Limb (tissue), 2 donors: Measurements from ENCODE around the gene SESN2.

Source experiments
- DNase-seq, 2 donors: peaks; one replicate each; pipeline ENCODE4 v3.0.0-alpha.2; 2016; ENCODE audit errors: extremely low spot score in 2 of 2

Gene SESN2, protein sequence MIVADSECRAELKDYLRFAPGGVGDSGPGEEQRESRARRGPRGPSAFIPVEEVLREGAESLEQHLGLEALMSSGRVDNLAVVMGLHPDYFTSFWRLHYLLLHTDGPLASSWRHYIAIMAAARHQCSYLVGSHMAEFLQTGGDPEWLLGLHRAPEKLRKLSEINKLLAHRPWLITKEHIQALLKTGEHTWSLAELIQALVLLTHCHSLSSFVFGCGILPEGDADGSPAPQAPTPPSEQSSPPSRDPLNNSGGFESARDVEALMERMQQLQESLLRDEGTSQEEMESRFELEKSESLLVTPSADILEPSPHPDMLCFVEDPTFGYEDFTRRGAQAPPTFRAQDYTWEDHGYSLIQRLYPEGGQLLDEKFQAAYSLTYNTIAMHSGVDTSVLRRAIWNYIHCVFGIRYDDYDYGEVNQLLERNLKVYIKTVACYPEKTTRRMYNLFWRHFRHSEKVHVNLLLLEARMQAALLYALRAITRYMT

DNA sequence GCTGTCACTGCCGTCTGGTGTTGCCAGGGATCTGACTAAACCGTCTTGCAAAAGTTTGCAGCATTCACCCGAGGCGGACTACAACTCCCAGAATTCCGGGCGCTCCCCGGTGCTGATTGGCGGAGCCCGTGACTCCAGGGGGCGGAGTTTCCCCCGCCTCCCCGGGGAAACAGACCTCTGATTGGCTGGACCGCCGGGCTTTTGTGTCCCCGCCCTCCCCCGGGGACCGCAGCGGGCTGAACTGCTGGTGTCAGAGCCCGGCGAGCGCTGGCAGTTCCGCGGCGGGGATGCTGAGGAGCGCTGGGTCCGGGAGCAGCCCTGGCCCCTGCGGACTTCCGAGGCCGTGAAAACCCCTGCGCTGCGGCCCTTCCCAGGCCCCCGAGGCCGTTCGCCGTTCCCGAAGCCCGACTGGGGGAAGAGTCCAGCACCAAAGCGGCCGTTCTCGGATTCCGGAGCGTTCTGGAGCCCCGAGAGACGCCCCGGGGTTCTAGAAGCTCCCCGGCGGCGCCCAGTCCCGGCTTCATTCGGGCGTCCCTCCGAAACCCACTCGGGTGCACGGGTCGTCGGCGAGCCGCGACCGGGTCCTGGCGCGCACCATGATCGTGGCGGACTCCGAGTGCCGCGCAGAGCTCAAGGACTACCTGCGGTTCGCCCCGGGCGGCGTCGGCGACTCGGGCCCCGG lies at the start of gene SESN2:
TSS of gene SESN2 (plus strand) at position 267 of the 682 bp plus-strand sequence. CDS start at position 597, 330 bp downstream.
- peak; percentile 96 to 99 for DNase-seq

DNA sequence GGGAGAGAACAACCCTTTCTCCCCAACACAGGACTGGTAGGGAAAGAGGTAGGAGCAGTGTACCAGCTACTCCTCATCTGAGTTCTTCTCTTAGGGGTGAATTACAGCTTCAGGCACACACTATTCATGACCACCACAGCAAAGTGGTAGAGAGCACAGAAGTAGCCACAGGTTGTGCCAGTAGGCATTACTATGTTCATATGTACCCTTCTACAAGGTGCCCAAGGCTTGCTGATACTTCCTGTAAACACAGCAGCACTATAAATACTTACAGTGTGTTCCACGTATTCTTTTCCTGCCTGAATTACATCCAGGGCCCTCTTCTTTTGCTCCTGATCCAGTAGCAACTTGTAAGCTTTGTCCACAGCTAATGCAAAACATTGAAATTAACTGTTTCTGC lies 49.6 kb upstream of the SESN2 start:
- no peak for DNase-seq

DNA sequence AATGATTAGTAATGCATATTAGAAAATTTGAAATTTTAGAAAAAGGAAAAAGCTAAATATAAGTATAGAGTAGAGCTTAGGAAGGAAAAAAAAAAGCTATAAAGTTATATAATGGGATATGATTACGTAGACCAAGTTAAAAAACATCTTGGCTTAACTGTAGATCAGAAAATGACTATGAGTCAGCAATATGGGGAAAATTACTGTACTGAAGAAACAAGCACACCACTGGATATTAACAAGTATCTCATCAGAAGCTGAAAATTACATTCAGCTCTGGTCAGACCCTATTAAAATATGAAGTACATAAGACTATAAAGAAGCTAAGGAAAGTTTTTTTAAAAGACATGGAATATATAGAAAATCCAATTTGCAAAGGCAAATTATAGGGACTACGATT lies 46.0 kb upstream of the SESN2 start:
- no peak for DNase-seq

DNA sequence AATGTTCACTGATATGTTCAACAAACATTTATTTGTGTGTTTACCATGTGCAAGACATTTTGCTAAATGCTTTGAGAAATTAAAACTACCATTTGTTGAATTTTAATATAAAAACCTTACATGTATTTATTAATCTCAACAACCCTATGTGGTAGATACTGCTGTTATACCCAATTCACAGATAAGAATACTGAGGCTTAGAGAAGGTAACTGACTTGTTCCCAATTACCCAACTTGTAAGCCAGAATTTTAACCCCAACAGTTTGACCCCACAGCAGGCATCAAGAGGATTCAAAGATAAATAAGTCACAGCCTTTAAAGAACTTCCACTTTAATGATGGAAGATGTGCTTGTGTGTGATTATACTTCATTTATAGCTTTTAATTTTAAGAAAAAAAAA lies 30.2 kb upstream of the SESN2 start:
- no peak for DNase-seq

DNA sequence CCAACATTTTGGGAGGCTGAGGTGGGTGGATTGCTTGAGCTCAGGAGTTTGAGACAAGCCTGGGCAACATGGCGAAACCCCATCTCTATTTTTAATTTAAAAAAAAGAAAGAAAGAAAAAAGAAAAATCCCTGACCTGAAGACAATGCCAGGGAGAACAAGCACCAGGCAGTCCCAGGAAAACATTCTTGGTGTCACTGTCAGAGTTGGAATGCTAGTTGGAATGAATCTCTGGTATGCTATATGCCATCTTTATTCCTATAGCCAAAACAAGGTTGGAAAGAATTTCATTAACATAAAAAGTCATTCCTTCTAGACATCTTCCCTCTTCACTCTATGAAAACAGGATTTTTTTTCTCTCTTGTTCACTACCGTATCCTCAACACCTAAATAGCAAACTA lies 29.3 kb upstream of the SESN2 start:
- no peak for DNase-seq

DNA sequence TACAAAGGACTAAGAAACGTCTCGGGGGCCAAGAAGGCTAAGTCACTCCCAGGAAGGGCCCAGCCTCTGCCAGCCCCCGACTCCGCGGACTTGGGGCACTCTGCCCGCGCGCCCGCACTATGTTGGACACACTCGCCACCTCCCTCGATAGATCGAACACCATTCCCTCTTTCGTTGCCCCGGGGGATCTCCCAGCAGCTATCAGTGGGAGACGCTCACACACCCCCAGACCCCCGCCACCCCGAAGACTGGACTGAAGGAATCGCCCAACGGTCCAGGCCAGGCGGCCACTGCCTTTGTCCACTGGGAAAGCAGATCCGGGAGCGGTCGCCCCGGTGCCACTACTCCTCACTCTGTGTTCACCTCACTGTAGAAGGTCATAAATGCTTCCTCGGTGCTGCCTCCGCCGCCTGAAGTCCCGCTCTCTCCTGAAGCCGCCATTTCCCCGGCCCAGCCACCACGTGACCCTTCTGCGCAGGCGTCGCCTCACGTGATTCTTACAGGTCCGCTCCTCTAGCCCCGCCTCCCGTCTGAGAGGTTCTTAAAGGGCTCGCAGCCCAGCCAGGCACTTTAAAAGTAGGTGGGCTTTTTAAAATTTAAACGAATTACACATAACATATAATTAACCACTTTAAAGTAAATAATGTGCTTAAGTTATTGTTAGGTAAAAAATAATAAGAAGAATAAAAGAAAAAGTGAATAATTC lies 26.6 kb upstream of the SESN2 start, which contains the start of gene DNAJC8:
TSS of gene DNAJC8 (minus strand) at position 472 of the 706 bp plus-strand sequence. CDS start at position 441, 31 bp downstream.
- DNase-seq: peak; percentile 91 to 93

DNA sequence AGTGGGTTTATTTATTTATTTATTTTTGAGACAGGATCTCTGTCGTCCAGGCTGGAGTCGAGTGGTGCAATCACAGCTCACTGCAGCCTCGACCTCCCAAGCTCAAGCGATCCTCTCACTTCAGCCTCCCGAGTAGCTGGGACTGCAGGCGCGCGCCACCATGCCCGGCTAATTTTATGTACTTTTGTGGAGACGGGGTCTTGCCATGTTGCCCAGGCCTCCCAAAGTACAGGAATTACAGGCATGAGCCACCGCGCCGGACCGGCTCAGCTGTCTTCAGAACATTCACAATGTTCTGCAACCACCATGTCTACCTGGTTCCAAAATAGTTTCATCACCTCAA lies 26.1 kb upstream of the SESN2 start:
- no peak for DNase-seq

DNA sequence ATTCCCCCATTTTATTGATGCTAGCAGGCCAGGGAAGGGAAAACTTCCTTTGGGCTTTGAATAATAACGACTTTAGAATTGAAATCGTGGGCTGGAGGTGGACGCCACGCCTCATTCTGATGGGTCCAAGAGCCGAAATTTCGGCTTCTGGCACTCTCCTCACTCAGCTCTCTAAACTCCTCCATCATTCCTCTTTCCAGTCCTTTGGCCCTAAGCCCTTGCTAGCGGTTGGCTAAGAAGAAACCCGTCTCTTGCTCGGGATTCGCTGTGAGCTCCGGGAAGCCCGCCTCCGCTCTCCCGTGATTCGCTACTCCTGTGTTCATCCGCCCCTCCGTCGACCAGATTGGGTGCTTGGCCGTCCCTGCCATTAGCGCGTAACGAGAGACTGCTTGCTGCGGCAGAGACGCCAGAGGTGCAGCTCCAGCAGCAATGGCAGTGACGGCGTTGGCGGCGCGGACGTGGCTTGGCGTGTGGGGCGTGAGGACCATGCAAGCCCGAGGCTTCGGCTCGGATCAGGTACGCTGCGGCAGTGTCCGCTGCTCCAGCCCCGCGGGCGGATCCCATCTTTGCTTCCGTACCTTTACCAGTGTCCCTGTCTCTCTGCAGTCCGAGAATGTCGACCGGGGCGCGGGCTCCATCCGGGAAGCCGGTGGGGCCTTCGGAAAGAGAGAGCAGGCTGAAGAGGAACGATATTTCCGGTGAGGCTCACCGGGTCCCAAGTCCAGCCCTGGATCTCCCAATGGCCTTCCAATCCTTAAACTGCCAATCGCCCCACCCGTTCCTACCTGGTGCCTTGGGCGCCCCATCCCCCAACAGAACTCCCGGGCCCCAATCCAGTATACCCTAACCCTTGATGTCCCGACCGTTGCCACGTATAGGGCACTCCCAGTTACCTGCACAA lies 23.3 kb upstream of the SESN2 start, which contains the start of gene ATP5IF1:
TSS of gene ATP5IF1 (plus strand) at position 370 of the 901 bp plus-strand sequence. CDS start at position 430, 60 bp downstream.
- DNase-seq: peak; percentile 95 to 99

DNA sequence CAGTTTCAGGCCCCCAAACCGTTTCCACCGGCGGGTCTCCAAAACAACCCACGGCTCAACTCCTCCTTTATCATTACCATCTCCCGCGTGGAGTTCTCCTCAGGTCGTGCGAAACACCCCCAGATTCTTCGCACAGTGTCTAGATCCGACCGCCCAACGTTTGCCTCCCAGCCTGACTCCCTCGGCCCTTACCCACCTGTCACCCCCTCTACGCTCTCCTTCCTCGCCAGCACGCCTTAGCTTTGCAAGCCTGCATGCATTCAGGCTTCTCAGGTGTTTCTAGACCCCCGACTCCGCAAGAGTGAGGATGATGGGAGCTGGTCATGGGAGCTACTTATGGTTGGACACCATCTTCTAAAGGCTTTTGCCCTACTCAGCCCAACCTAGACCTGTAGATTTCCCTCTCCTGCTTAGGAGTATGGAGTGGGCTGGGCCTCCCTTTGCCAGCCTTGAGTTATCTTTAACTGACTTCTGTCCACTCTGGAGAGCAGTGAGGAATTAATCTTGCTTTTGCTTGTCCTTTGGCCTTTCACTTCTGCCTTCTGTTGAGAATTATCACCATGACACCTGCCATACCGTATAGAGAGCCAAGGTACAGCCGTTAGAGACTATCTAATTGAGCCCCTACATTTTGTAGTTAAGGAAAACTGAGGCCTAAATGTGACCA lies 22.5 kb upstream of the SESN2 start:
- DNase-seq: no peak

DNA sequence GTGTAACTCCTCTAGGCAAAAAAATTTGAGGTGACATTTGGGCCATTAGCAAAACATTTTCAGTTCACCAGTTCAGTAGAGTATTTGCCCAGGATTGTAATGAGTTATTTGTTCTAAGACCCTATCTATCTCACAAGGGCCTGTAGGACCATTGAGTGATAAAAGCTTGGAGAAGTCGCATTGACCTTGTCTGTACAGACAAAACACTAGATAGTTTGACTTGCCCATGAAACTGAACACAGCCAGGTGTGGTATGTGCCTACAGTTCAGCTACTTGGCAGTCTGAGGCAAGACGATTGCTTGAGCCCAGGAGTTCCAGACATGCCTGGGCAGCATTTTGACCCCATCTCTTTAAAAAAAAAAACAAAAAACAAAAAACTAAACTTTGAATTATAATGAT lies 20.3 kb upstream of the SESN2 start:
- DNase-seq: no peak

DNA sequence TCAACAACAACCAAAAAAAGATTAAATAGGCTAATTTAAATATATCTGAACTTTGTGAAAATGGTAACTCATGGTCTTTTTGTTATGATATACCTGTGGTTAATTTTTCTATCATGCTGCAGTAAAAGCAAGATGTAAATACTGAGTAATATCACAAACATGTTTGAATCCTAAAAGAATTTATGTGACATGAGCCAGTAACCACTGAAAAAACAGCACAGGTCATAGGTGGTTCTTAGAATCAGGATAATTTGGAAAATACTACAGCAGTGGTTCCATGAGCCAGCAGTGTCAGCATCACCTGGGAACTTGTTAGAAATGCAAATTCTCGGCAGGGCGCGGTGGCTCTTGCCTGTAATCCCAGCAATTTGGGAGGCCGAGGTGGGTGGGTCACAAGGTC lies 19.3 kb upstream of the SESN2 start:
- no peak for DNase-seq

DNA sequence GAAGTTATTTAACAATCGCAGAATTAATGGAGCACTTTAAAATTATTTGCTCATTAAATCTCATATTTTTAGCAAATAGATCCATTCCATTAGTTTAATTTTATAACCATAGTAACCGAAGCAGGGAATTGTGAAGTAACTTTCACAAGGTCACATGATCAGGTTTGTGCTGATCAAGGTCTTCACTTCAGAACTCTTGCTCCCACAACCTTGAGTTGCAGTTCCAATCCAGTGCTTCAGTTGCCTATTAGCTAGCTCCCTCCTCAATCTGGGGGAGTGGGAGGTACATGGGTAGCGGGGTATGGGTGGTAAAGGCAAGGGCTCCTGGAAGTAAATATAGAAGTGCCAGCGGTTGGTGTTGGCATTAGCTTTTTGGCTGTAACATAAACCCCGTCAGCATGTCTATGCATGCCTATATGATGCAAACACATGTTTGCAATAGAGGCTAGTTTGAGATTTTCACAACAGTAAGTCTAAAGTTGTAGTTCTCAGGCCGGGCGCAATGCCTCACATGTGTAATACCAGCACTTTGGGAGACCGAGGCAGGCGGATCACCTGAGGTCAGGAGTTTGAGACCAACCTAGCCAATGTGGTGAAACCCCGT lies 17.6 kb upstream of the SESN2 start:
- no peak for DNase-seq

DNA sequence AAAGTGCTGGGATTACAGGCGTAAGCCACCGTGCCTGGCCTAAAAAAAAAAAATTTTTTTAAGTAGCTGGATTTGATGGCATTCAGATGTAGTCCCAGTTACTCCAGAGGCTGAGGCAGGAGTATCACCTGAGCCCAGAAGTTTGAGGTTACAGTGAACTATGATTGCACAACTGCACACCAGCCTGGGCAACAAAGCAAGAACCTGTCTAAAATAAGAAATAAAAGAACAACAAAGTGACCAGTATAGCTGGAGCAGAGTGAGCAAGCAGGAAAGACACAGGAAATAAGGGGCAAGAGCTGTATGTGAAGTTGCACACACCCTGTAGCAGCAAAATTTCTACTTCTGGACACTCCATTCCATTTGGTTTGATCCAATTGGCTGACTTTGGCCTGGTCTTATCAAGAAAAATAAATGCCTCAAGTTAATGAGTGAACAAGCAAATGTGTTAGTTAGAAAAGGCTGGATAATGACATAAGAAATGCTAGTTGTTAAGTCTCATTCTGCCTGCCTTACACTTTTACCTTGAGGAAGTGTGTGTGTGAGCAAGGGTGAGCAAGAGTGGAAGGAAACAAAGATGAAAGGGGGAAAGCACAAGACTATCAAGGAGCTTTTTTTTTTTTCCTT lies 15.5 kb upstream of the SESN2 start:
- no peak for DNase-seq

DNA sequence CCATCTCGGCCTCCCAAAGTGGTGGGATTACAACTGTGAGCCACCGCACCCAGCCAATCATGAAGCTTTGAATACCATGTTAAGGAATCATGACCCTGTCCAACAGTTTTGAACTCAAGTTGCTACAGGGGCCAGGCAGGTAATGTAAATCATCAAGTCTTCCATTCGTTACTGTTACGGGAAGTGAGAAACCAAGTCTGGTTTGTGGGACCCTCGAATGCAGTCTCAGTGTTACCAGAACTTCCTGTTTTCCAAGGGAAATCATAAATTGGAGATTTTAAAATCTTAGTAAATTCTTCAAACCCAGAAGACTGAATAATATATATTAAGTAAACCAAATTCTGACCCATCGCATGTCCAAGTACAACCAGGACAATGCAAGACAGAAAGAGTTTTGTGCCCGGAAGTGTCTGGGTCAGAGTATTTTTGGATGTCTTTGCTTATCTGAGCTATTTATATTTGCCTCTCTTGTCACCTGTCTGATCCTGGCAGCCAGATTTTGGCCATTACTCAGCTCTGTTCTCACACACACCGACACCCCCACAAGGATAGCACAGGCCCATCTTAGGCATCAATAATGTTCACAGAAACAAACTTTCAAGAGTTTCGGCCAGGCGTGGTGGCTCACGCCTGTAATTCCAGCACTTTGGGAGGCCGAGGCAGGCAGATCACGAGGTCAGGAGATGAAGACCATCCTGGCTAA lies 14.6 kb upstream of the SESN2 start:
- DNase-seq: no peak

DNA sequence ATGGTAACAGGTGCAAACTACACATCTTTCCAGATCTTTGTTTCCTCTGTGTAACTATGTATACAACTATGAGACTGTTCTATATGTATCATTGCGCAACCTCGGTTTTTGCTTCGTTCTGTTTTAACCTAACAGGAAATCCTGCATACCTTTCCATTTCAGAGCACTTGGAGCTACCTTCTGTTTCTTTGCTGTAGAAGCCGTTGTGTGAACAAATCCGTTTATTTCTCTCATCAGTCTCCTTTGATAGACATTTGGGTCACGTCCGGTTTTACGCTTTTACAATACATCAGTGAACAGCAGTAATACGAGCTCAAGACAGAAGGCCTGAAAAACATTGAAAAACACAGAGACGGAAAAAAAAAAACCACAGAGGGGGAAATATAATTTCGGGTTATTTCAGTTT lies 12.9 kb upstream of the SESN2 start:
- DNase-seq: no peak

DNA sequence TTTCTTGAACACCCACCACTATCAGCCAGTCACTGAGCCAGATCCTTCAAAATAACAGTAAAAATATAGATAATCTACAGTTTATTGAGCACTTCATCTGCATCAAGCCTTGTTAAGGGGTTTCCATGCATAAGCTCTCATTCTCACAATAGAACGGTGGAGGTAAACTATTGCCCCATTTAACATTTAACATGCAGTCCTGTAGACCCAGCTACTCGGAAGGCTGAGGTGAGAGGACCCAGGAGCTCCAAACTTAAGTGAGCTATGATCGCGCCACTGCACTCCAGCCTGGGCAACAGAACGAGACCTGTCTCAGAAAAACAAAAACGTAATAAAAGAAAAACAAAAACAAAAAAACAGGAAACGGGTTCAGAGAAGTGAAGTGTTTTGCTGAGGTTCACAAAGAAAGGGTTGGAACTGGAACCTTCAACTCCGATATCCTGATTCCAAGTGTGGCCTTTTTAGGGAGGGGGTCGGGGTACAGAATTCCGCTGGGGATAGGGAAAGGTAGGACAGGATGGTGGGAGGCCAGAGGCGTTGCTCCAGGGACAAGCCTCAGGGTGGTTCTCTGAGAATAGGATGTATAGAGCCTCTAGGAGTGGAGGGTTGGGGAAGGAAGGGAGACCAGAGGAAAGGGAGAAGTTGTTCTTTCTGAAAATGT lies 11.6 kb upstream of the SESN2 start:
- DNase-seq: no peak

DNA sequence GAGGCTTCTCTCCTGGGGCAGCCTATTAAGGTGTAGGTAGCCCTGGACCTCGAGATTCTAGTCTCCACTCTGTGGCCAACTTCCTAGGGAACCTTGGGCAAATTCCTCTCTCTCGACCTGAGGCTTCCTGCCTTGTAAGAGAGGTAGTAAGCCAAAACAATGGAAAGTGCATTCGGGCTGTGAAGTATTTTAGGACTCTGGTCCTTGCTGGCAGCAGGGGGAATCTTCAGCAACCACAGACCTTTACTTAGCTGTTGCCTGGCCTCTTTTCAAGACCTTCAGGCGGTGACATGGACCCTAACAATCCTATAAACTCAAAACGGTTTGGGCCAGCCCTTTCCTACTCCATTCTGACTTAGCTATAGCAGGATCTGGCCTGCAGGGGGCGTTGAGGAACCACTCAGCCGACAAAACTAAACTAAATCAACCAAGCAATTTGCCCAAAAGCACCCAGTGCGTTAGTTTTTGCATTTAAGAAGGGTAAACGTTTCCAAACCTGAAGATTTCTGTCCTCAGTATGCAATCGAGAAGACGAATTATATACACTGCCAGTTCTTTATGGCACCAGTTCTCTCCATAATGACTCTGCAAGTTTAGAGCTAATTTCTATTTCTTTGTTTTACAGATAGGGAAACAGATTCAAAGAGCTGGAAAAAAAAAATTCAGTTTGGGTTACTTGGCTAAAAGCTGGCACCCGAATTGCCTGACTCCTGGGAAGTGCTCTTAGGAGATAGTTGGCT lies 10.9 kb upstream of the SESN2 start:
- DNase-seq: peak; percentile 79 to 84
